Neutrophil (primary cell): ENCODE measurements around the gene LAMA5.

ENCODE experiments used
- H3K27ac ChIP-seq: fragments of 200-600 bp; sonication (generic); 2 replicates; pipeline ENCODE4 v1.5.1; 2016; ENCODE audit warnings: mild to moderate bottlenecking, moderate library complexity
- H3K27me3 ChIP-seq: fragments of 200-600 bp; sonication (generic); 2 replicates; pipeline ENCODE4 v1.6.0; 2016; ENCODE audit warnings: mild to moderate bottlenecking
- H3K36me3 ChIP-seq: fragments of 200-600 bp; sonication (generic); 2 replicates; pipeline ENCODE4 v1.5.1; 2017
- H3K4me1 ChIP-seq, 2 experiments: fragments of 200-600 bp in 1 of 2; sonication (generic) in 1 of 2; 1 replicate in 1 of 2; 2 replicates in 1 of 2; pipeline versions ENCODE4 v1.5.1 to v1.6.1; 2013 to 2016; ENCODE audit warnings: low read depth in 1 of 2, low read length in 1 of 2, mild to moderate bottlenecking in 1 of 2, moderate library complexity in 1 of 2; ENCODE audit not compliant: control insufficient read depth in 1 of 2, insufficient read depth in 1 of 2
- H3K4me3 ChIP-seq, 2 experiments: fragments of 200-600 bp in 1 of 2; sonication (generic) in 1 of 2; 1 replicate in 1 of 2; 2 replicates in 1 of 2; pipeline ENCODE4 v1.5.1; 2013 to 2016; ENCODE audit warnings: low read depth in 1 of 2, low read length in 1 of 2, mild to moderate bottlenecking in 1 of 2, moderate library complexity in 1 of 2
- H3K9me3 ChIP-seq: fragments of 200-600 bp; sonication (generic); 2 replicates; pipeline ENCODE4 v1.5.1; 2016
- CTCF ChIP-seq: fragments of 200-600 bp; sonication (generic); IDR thresholded peaks from 2 replicates; pipeline ENCODE4 v1.5.1; 2016; ENCODE audit warnings: antibody characterized with exemption

The LAMA5 gene

GRCh38 chr20:62360854-62361798 is 6.0 kb downstream of the LAMA5 start:
- Histone ChIP-seq H3K9me3 (no peaks in the 10 kb centered on the region), H3K27me3 (peaks cover 58% of the 10 kb centered on the region), H3K4me3 (no peak overlapping the region), H3K36me3 (no peaks in the 10 kb centered on the region), H3K4me1 (no peaks in the 10 kb centered on the region), H3K27ac (no peak overlapping the region)
- no peak for TF ChIP-seq CTCF

GRCh38 chr20:62359491-62360121 is 7.5 kb downstream of the LAMA5 start:
- Histone ChIP-seq H3K27me3 (peaks cover 51% of the 10 kb centered on the region), H3K36me3 (no peaks in the 10 kb centered on the region), H3K9me3 (no peaks in the 10 kb centered on the region), H3K27ac (no peak overlapping the region), H3K4me3 (no peak overlapping the region), H3K4me1 (no peaks in the 10 kb centered on the region)
- TF ChIP-seq CTCF, result no peak

- Histone ChIP-seq H3K27ac (no peak overlapping the region), H3K36me3 (no peaks in the 10 kb centered on the region), H3K27me3 (peaks cover 46% of the 10 kb centered on the region), H3K4me3 (no peak overlapping the region), H3K9me3 (no peaks in the 10 kb centered on the region), H3K4me1 (no peaks in the 10 kb centered on the region)
- no peak for TF ChIP-seq CTCF
Measured at GRCh38 chr20:62359043-62359490, 8.0 kb downstream of the LAMA5 start.

GRCh38 chr20:62358171-62359042 is 8.7 kb downstream of the LAMA5 start:
- H3K9me3 ChIP-seq, result no peaks in the 10 kb centered on the region

More at GRCh38 chr20:62358171-62359042, 8.7 kb downstream of the LAMA5 start:
- Histone ChIP-seq H3K4me1 (no peaks in the 10 kb centered on the region), H3K4me3 (no peak overlapping the region), H3K36me3 (no peaks in the 10 kb centered on the region), H3K27me3 (peaks cover 41% of the 10 kb centered on the region), H3K27ac (no peak overlapping the region)
- no peak for TF ChIP-seq CTCF
